NCI-H446 (cell line): ENCODE measurements around the gene RBMS3.

Source experiments
- DNase-seq, 2 experiments: peaks; one replicate each; lab custom pipeline; 2025; lab: John Stamatoyannopoulos, UW

Gene RBMS3

GRCh38 chr3:29731050-29731449 is 450.2 kb downstream of the RBMS3 start:
- no peak for DNase-seq

- no peak for DNase-seq
Observed at GRCh38 chr3:29741231-29741630, 460.4 kb downstream of the RBMS3 start.

DNA sequence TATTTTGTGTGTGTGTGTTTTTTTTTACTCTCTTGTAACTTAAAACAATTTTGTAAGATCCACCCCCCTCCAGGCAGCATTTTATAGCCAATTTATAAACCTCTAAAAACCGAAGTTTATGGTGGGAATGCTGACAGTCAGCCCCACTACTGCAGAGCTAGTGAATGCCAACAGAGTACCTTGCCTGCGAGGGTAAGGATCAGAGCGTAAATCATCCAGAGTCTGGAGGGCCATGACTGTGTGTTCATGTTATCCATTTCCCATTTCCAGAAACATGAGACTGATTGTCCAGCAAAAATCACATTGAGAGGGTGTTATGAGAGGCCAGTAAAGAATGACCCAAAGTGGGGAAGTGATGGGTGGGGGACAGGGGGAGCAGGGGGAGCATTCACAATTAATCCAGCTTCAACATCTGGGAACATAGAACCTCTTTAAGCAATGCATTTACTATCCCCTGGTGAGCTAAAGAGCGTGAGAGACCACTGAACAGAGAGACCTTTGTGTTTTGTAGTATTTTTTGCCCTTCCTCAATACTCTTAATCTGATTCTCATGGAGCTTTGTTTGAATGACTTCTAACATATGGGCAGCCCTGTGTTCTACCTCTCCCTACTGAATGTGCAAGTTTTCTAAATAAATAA is 464.5 kb downstream of the RBMS3 start:
- DNase-seq: no peak

GRCh38 chr3:29746163-29746760 is 465.4 kb downstream of the RBMS3 start:
- no peak for DNase-seq

GRCh38 chr3:29747991-29748390 is 467.1 kb downstream of the RBMS3 start:
- DNase-seq: no peak

GRCh38 chr3:29751647-29752314 is 470.9 kb downstream of the RBMS3 start:
- DNase-seq: no peak

DNA sequence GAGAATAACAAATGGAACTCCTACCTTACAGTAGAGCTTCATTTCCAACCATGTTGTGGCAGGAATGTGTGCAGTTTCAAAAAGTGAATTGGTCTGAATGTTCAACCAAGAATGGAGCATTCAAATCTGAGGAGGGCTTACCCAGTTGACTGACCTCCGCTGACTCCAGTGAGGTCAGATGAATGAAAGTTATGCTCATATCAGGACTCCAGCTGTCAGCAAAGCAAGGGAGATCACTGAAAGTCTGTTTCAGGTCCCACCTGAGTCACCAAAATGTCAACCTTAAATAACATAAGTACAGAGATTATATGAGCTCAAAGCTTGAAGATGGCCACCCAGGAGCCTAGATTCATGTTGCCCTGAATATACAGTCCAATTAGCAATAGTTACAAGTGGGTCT is 473.5 kb downstream of the RBMS3 start:
- no peak for DNase-seq

DNA sequence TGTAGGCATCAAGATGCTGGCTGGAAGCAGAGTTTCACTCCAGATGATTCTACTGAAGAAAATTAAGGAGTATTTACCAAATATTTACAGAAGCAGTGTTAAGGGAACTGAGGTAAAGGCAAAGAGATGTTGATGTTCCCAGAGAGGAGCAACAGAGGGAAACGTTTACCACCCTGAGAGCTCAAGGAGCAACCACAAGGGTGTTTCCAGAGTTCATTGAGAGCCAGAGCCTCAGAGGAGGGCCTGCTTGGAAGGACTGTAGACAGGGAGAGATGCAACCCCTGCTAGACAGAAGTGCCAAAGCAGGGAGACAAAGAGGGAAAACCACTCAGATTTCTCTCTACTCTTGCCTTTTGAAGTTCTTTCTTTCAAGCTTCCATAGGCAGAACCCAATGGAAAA is 474.5 kb downstream of the RBMS3 start:
- no peak for DNase-seq

DNA sequence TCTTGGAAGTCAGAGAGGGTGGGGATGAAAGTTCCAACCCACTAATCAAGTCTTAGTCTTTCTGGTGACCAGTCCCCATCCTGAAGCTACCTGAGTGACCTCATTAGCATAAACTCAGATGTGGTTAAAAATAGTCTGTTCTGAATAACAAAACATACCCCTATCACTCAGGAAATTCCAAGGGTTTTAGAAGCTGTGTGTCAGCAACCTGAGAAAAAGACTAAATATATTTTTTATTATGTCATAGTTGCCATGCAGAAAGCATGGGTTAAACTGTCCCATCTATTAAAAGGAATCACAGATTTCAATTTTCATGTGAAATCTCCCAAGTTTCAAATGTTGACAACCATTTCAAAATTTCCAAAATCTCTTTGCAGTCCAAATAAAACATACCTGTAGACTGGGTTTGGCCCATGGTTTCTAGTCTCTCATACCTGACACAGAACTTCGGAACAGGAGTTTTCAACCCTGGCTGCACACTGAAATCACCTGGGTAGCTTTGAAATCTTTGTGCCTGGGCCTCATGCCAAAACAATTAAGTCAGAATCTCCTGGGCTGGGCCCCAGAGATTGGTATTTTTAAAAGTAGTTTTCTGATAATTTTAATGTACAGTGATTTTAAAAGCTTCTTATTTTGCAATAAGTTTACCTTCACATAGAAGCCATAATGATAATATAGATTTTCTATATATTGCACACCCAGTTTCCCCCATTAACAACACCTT is 476.3 kb downstream of the RBMS3 start:
- DNase-seq: no peak

GRCh38 chr3:29758108-29758433 is 477.2 kb downstream of the RBMS3 start:
- DNase-seq: no peak

GRCh38 chr3:29758434-29759322 is 477.8 kb downstream of the RBMS3 start:
- no peak for DNase-seq

DNA sequence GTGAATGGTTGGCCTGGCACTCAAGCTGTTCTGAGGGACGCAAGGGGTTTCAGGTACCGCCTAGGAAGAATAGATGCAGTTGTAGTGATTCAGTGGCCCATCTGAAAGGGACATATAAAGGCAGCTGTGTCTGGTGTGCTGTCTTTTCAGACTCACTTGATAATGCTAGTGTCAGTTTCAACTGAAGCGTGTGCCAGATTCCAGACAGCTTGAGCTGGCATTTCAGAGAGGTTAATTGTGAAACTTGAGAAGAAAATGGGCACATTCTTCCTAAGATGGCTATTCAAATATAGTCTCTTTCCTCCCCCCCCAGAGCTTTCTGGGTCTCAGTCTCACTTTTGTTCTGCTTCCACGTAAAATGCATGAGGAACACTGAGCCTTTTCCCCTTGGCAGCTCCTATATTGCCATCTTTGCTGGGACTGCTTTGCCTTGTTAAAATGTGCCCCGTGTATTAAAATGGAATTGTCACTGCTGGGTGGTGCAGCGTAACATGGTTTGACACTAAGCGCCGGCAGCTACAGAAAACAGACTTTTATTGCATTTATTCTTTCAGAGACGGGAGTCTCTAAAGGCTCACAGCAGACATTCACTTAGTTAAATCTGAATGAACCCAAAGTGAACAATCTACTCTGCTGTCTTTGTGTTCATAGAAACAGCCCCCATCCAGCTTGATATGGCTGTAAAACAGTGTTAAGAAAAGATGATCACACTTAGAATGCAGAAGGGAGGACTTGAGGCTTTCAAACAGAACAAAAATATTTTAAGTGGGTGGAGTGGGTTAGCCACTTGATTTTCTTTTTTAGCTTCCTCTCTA is 478.7 kb downstream of the RBMS3 start:
- peak in 1 of 2 experiments; percentile 35 for DNase-seq

DNA sequence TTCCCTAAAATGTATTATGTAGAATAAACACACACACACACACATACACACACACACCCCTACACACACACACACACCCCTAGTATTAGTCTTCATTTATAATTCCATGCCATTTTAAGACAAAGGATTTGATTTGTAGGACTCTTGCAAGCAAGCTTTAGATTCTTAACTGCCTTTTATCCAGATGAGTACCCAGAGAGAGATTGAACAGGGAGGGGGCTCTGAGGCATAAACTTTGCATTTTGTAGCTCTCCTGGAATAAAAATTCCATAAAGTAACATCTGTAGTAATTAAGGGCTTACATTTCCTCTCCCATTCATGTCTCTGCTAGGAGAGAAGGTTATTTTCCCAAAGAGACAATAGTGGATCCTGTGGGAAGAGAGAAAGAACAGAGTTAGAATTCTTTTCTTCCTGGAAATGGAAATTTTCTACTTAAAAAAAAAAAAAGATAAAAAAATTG is 479.4 kb downstream of the RBMS3 start:
- no peak for DNase-seq

DNA sequence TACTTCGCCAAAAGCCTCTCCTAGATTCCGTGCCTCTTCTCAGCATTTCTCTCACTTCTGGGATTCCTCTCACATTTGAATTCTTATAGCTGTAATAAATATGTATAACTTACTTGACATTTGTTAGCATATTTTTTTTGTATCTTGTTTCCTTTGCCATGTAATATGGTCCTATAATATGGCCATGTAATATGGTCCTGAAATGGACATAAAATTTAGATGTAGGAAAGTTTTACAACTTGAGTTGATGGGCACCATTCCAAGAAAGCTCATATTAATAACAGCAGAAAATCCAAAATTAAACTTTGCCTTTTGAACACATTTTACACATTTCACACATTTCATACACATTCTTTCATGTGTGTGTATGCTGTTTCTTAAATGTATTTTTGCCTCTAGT is 480.6 kb downstream of the RBMS3 start:
- DNase-seq: no peak

- DNase-seq: no peak
Observed at GRCh38 chr3:29763115-29763514, 482.2 kb downstream of the RBMS3 start.

DNA sequence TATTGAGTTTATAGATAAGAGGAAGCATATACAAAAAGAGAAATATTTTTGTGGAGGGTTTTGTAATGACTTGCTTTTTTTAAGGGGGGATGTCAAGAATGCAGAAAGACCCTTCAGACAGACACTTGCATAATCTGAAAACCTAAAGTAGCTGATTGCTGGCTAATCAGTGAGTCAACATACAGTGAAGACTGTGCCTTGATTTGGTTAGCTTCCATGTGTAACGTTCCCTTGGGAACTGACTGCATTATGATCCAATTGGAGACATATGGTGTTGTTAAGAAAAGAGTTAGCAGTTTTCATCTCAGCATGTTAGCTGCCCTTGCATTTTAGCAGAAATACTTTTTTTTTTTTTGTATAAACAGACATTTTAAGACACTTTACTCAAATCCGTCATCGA is 483.2 kb downstream of the RBMS3 start:
- DNase-seq: peak; percentile 30 to 81

- DNase-seq: peak; percentile 72 to 89
Observed at GRCh38 chr3:29764603-29765254, 483.9 kb downstream of the RBMS3 start.

GRCh38 chr3:29771602-29772001 is 490.7 kb downstream of the RBMS3 start:
- no peak for DNase-seq

DNA sequence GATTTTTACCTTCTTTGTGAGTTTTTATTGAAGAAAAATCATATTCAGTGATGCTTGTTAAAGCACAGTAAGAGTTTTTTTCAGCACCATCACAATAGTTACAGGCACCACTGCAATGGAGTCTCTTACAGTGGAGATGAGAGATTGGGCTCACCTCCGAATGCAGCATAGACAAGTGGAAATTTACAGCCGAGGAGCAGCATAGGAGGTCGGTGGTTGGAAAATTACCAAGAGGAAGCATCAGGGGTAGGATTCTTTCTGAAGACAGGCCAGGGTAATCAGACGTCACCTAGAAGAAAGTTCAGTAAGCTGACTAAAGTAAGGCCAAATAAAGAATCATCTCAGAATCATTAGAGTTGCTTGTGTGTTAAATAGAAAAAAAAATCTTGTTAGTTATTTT is 491.6 kb downstream of the RBMS3 start:
- no peak for DNase-seq

GRCh38 chr3:29773481-29773880 is 492.6 kb downstream of the RBMS3 start:
- DNase-seq: no peak
